Liver (tissue), 9 donors: ENCODE measurements around the gene SPSB1. TPM values are rescaled to one million over a fixed set of nuclear protein-coding genes. Genes with fewer than 3 reads are reported as not detected.

ENCODE experiments used
- DNase-seq: peaks from one replicate; pipeline ENCODE4 v3.0.0-alpha.2; 2017; ENCODE audit warnings: low spot score
- H3K27ac ChIP-seq, 2 donors: one replicate each; pipeline ENCODE4 v1.7.0; 2013; ENCODE audit warnings: inconsistent platforms in 2 of 2, low read length in 2 of 2, control low read depth in 1 of 2, low read depth in 1 of 2, mild to moderate bottlenecking in 1 of 2
- H3K27me3 ChIP-seq, 4 donors: one replicate each; pipeline versions ENCODE4 v1.6.1 to v1.7.0; 2013; ENCODE audit warnings: low read length in 3 of 4, inconsistent platforms in 1 of 4, mild to moderate bottlenecking in 1 of 4, moderate library complexity in 1 of 4; ENCODE audit not compliant: control insufficient read depth in 4 of 4, insufficient read depth in 4 of 4
- H3K36me3 ChIP-seq, 4 donors: one replicate each; pipeline versions ENCODE4 v1.6.1 to v1.7.0; 2013; ENCODE audit warnings: low read length in 3 of 4, mild to moderate bottlenecking in 3 of 4, low read depth in 1 of 4, moderate library complexity in 1 of 4; ENCODE audit not compliant: control insufficient read depth in 4 of 4, insufficient read depth in 3 of 4
- H3K4me1 ChIP-seq, 4 donors: one replicate each; pipeline versions ENCODE4 v1.6.1 to v1.7.0; 2013; ENCODE audit warnings: low read length in 3 of 4, mild to moderate bottlenecking in 3 of 4, moderate library complexity in 1 of 4; ENCODE audit not compliant: control insufficient read depth in 4 of 4, insufficient read depth in 4 of 4
- H3K4me3 ChIP-seq, 3 donors: one replicate each; pipeline versions ENCODE4 v1.6.1 to v1.7.0; 2013; ENCODE audit warnings: low read length in 3 of 3, control low read depth in 1 of 3, low read depth in 1 of 3, mild to moderate bottlenecking in 1 of 3
- H3K9ac ChIP-seq, 2 donors: one replicate each; pipeline ENCODE4 v1.7.0; 2013; ENCODE audit warnings: low read length in 2 of 2, mild to moderate bottlenecking in 2 of 2, moderate library complexity in 2 of 2, control low read depth in 1 of 2, low read depth in 1 of 2
- H3K9me3 ChIP-seq, 4 donors: one replicate each; pipeline versions ENCODE4 v1.6.1 to v1.7.0; 2013; ENCODE audit warnings: low read length in 3 of 4; ENCODE audit not compliant: control insufficient read depth in 4 of 4
- ATF3 ChIP-seq: IDR thresholded peaks from 2 replicates; pipeline ENCODE4 v1.6.1; 2016; ENCODE audit warnings: antibody characterized with exemption
- FOXA1 ChIP-seq: IDR thresholded peaks from 2 replicates; pipeline ENCODE4 v1.6.1; 2016; ENCODE audit warnings: antibody characterized with exemption
- GABPA ChIP-seq, 2 donors: IDR thresholded peaks in 1 of 2; conservative IDR thresholded peaks in 1 of 2; 2 replicates each; pipeline ENCODE4 v1.6.1; 2016; ENCODE audit warnings: antibody characterized with exemption in 2 of 2, mild to moderate bottlenecking in 1 of 2, moderate library complexity in 1 of 2
- HNF4A ChIP-seq, 2 donors: conservative IDR thresholded peaks; 2 replicates each; pipeline ENCODE4 v1.6.1; 2016; ENCODE audit warnings: antibody characterized with exemption in 2 of 2, mild to moderate bottlenecking in 2 of 2
- MAX ChIP-seq: IDR thresholded peaks from 2 replicates; pipeline ENCODE4 v1.6.1; 2016; ENCODE audit warnings: antibody characterized with exemption
- NR2F2 ChIP-seq: IDR thresholded peaks from 2 replicates; pipeline ENCODE4 v1.6.1; 2016; ENCODE audit warnings: antibody characterized with exemption
- REST ChIP-seq: IDR thresholded peaks from 2 replicates; pipeline ENCODE4 v1.6.1; 2016; ENCODE audit warnings: antibody characterized with exemption, mild to moderate bottlenecking
- RXRA ChIP-seq, 2 donors: IDR thresholded peaks; 2 replicates each; pipeline ENCODE4 v1.6.1; 2017 to 2018; ENCODE audit warnings: antibody characterized with exemption in 2 of 2, mild to moderate bottlenecking in 1 of 2
- TAF1 ChIP-seq: conservative IDR thresholded peaks from 2 replicates; pipeline ENCODE4 v1.6.1; 2016; ENCODE audit warnings: antibody characterized with exemption, mild to moderate bottlenecking
- WGBS: extraction: QIAGEN DNeasy Blood & Tissue Kit; methylation state at CpG from one replicate; pipeline ENCODE4 v1.1.7; 2013; 5-methylcytosine and 5-hydroxymethylcytosine counted together
- polyA plus RNA-seq, 2 donors: library from polyadenylated mRNA; stranded (reverse) in 1 of 2; unstranded in 1 of 2; fragments of 200-250 nt in 1 of 2; fragments of >200 nt in 1 of 2; fragmentation: Nextera tagmentation in 1 of 2; extraction: Ambion mirVana in 1 of 2; gene quantifications; one replicate each; pipeline versions ENCODE4 v1.2.1 to v1.2.3, GENCODE V29; 2013 to 2015
- total RNA-seq, 2 donors: library from RNA; depleted of rRNA; stranded (reverse); fragments of >200 nt; gene quantifications; one replicate each; pipeline ENCODE4 v1.2.3, GENCODE V29; 2014
- TF ChIP-seq, protein P1 (sequence below): fragments of 150-350 bp; IDR thresholded peaks from 2 replicates; pipeline ENCODE4 v1.5.1; 2017; ENCODE audit warnings: improper control_type of control experiment, low read depth, low read length; ENCODE audit not compliant: missing input control
- TF ChIP-seq, protein P2 (sequence below): IDR thresholded peaks from 2 replicates; pipeline ENCODE4 v1.6.1; 2016; ENCODE audit warnings: antibody characterized with exemption
- donor health status: healthy.
- donor health status: healthy.
- donor health status: healthy.
- donor health status: healthy.
- donor health status: healthy.

SPSB1 gene
- total and polyA plus RNA-seq, 4 donors = 4.1 to 22.6 (median 14.8) TPM

- TF ChIP-seq, protein P1, sequence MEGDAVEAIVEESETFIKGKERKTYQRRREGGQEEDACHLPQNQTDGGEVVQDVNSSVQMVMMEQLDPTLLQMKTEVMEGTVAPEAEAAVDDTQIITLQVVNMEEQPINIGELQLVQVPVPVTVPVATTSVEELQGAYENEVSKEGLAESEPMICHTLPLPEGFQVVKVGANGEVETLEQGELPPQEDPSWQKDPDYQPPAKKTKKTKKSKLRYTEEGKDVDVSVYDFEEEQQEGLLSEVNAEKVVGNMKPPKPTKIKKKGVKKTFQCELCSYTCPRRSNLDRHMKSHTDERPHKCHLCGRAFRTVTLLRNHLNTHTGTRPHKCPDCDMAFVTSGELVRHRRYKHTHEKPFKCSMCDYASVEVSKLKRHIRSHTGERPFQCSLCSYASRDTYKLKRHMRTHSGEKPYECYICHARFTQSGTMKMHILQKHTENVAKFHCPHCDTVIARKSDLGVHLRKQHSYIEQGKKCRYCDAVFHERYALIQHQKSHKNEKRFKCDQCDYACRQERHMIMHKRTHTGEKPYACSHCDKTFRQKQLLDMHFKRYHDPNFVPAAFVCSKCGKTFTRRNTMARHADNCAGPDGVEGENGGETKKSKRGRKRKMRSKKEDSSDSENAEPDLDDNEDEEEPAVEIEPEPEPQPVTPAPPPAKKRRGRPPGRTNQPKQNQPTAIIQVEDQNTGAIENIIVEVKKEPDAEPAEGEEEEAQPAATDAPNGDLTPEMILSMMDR = no peak
- TF ChIP-seq GABPA (IDR thresholded peaks at IDR 0.05 in 1 of 2, conservative IDR thresholded peaks at IDR 0.05 in 1 of 2) (no peak), ATF3 (no peak), FOXA1 (no peak), TAF1 (no peak)
Measured at GRCh38 chr1:9378801-9379200, 86.1 kb downstream of the SPSB1 start (continued).

DNA sequence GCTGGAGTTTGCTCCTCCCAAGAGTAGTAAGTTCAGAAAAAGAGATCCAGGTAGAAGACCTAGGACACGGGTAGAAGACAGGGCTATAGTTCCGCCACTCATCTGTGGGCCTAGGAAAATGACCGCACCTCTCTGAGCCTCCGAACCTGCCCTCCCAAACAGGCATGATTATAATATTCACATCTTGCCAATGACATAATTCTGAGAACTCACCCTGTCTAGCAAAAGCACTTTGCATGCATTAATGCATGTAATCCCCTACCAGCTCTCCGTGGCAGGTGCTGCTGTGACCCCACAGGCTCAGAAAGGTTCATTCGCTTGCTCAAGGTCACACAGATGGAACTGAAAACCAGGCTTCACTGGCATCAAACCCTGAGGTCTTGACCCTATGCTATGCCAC is 88.0 kb downstream of the SPSB1 start:
- Histone ChIP-seq H3K27ac (no peak overlapping the region), H3K27me3 (no peaks in the 10 kb centered on the region), H3K4me3 (no peak overlapping the region), H3K4me1 (no peaks in the 10 kb centered on the region), H3K36me3 (no peaks in the 10 kb centered on the region), H3K9me3 (no peaks in the 10 kb centered on the region), H3K9ac (no peak overlapping the region)
- WGBS = 91% methylated on average over 6 of the region's 6 CpGs
- TF ChIP-seq HNF4A (conservative IDR thresholded peaks at IDR 0.05) = no peak
- TF ChIP-seq, protein P1 = no peak
- TF ChIP-seq ATF3 = no peak
- TF ChIP-seq MAX = no peak
- no peak for TF ChIP-seq NR2F2
- DNase-seq = no peak

GRCh38 chr1:9382643-9383491 is 90.2 kb downstream of the SPSB1 start:
- DNase-seq = no peak
- no peak overlapping the region for H3K9ac ChIP-seq

More at GRCh38 chr1:9382643-9383491, 90.2 kb downstream of the SPSB1 start:
- H3K27ac ChIP-seq = no peak overlapping the region
- no peak overlapping the region for H3K4me3 ChIP-seq
- H3K36me3 ChIP-seq = no peaks in the 10 kb centered on the region
- H3K4me1 ChIP-seq = no peaks in the 10 kb centered on the region
- 82% methylated on average over 20 of the region's 20 CpGs for WGBS
- TF ChIP-seq, protein P2, sequence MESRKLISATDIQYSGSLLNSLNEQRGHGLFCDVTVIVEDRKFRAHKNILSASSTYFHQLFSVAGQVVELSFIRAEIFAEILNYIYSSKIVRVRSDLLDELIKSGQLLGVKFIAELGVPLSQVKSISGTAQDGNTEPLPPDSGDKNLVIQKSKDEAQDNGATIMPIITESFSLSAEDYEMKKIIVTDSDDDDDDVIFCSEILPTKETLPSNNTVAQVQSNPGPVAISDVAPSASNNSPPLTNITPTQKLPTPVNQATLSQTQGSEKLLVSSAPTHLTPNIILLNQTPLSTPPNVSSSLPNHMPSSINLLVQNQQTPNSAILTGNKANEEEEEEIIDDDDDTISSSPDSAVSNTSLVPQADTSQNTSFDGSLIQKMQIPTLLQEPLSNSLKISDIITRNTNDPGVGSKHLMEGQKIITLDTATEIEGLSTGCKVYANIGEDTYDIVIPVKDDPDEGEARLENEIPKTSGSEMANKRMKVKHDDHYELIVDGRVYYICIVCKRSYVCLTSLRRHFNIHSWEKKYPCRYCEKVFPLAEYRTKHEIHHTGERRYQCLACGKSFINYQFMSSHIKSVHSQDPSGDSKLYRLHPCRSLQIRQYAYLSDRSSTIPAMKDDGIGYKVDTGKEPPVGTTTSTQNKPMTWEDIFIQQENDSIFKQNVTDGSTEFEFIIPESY = no peak
- TF ChIP-seq REST (no peak), ATF3 (no peak), TAF1 (no peak), RXRA (IDR thresholded peaks at IDR 0.05) (no peak)
- H3K9me3 ChIP-seq = no peaks in the 10 kb centered on the region
- no peaks in the 10 kb centered on the region for H3K27me3 ChIP-seq
